DMS79 treated with DMSO at 0.1 percent for 48 hours (cell line): Measurements from ENCODE around the gene NR2C1.
A peak's percentile ranks its signal among the peaks of the same experiment; 100 is the strongest.

Source experiments
- DNase-seq: peaks from one replicate; lab custom pipeline; 2025; lab: John Stamatoyannopoulos, UW

The NR2C1 gene

GRCh38 chr12:95083938-95084337, 10.5 kb upstream of the NR2C1 start:
- DNase-seq: no peak

GRCh38 chr12:95083471-95083870, 10.1 kb upstream of the NR2C1 start:
- DNase-seq: no peak

DNA sequence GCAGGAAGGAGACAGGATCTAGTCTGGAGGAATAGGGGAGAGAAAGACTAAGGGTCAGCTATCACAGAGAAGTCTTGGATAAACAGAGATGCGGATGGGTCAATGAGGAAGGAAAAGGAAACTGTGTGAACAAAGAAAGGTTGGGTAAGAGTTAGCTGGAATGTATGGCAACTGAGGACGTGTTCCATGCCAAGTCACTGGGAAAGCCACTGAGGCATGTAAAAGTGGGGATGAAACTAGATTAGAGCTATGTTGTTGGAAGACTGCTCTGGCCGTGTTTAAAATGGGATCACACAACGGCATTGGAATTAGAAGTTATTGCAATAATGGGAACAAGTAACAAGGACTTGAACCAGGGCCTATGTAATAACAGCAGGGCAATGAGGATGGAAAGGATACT, 3.9 kb upstream of the NR2C1 start:
- no peak for DNase-seq

GRCh38 chr12:95074766-95075165, 1.3 kb upstream of the NR2C1 start:
- no peak for DNase-seq

DNA sequence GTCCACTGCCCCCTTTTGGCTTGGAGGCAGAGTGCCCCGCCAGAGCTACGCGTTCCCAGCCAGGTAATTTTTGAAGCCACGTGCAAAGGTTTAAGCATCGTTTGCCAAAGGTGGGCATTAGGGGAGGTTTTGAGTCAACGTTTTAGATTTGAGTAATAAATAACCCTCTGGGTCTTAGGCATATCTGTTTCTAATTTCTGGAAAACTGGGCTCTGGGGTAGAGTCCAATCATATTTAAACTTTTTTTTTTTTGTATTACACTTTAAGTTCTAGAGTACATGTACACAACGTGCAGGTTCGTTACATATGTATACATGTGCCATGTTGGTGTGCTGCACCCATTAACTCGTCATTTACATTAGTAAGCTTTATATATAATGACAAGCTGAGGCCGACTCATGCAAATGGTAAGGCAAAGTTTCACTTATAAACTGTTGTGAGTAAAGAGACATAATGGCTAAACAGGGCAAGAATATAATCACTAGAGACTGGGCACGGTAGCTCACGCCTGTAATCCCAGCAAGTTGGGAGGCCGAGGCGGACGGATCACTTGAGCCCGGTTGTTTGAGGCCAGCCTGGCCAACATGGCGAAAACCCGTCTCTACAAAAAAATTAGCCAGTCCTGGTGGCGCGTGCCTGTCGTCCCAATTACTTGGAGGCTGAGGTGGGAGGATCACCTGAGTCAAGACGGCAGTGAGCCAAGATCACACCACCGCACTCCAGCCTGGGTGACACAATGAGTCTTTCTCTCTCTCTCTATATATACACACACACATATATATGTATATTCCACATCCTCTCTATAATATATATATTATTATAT, 491 bp upstream of the NR2C1 start:
- no peak for DNase-seq

DNA sequence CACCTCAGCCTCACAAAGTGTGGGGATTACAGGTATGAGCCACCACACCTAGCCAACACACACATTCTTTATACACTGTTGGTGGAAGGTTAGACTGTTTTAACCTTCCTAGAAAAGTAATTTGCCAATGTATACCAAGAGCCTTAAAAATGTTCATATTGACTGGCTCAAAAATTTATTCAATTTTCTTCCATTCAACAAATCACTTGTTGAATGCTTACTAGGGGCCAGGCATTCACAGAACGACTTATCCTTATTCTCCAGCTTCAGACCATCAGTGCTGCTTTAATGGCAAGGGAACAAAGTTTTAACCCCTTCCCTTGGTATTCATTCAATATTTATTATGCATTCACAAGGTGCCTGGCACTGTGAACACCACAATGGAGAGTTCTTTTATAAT, 3.0 kb downstream of the NR2C1 start:
- DNase-seq: no peak

DNA sequence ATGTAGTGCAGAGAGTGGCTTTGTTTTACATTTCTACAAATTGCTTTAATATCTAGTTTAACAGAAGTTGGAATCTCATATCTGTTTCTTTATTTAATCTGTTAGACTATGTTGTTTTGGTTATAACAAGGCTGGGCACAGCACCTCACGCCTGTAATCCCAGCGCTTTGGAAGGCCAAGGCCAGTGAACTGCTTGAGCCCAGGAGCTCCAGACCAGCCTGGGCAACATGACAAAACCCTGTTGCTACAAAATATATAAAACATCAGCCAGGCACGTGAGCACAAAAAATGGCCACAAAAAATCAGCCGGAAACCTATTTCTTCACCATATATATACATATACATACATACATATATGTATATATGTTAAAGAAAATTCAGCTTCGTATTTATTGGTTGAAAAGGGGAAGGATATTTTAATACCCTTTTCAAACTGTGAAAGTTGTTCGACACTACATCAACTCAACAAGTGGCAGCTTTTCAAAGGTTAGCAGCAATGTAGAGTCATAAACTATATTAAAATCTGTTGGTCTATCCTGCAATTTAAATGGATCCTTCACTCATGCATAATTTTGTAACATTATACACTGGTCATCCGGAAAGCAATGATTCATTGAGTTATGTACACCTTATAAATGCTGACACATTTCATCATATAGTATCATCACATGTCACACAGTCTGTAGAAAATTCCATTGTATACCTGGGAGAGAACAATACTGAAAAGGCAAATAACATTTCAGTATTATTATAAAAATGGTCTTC, 7.1 kb downstream of the NR2C1 start:
- DNase-seq: no peak

GRCh38 chr12:95060951-95061350, 12.5 kb downstream of the NR2C1 start:
- DNase-seq: no peak

GRCh38 chr12:95059984-95060383, 13.4 kb downstream of the NR2C1 start:
- DNase-seq: no peak

GRCh38 chr12:95057424-95057823, 16.0 kb downstream of the NR2C1 start:
- no peak for DNase-seq

DNA sequence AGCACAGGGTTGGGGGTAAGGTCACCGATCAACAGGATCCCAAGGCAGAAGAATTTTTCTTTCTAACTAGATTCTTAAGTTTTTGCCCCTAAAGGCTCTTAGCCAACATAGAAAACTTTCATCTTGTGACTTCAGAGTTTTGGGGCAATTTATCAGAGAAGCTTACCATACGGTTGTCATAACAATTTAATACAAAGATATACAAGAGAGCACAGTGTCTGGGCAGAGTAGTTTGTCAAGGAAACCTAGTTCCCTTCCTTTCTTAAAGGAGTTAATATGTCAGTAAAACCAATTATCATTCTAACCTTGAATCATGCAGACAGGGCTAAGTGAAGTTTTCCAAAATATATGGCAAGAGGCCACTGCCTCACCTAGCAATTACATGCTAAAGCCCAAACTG, 18.4 kb downstream of the NR2C1 start:
- no peak for DNase-seq

- DNase-seq: no peak
Observed at GRCh38 chr12:95054206-95054605, 19.2 kb downstream of the NR2C1 start.

DNA sequence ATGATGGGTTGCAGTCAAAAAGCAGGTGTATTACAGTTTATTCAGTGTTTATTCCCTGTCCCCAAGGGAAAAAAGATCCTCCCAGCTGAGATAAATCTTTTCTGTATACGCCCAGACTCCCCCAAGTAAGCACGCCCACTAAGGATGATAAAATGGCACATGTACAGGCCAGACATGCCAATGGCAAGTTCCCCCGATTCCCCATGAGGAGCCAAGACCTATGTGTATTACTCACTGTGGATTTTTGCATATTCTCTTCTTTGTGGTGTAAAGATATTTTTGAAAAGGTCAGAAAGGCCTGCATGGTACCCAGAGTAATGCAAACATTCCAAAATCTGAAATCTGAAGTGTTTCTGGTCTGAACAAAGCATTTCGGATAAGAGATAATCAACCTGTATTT, 22.2 kb downstream of the NR2C1 start:
- no peak for DNase-seq

DNA sequence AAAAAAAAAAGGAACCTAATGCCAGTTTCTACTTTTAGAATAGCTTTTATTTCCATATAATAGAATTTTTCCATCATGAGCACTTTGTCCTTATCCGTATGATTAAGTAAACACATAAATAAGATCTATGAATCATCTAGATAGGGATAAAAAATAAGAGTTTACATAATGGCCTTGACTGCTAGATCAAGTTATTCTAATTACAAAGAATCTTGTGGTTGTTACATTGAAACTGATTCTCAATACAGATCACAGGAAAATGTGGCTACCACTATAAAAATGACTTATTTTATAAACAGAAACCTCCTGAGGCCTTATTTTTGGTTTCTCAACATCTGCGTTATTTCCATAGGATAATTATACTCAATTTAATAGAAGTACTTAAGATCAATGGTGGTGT, 35.5 kb downstream of the NR2C1 start:
- no peak for DNase-seq

GRCh38 chr12:95034750-95035149, 38.7 kb downstream of the NR2C1 start:
- no peak for DNase-seq

GRCh38 chr12:95022477-95022876, 50.9 kb downstream of the NR2C1 start:
- DNase-seq: no peak

DNA sequence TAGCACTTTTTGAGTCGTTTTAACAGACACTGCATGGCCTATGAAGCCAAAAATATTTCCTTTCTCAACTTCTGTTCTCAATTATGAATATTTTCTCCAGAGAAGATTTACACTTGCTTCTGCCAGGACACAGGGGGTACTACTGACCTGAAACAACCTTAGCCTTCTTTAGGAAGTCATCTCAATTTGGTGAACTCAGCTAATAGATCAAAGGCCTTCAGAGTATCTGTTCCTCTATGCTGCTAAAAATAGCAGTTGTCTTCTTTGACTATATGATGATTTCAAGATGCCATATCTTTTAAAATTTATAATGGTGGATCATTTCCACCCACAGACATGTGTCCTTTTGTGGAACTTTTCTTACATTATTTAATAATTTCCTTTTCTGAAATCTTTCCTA, 55.9 kb downstream of the NR2C1 start:
- no peak for DNase-seq

DNA sequence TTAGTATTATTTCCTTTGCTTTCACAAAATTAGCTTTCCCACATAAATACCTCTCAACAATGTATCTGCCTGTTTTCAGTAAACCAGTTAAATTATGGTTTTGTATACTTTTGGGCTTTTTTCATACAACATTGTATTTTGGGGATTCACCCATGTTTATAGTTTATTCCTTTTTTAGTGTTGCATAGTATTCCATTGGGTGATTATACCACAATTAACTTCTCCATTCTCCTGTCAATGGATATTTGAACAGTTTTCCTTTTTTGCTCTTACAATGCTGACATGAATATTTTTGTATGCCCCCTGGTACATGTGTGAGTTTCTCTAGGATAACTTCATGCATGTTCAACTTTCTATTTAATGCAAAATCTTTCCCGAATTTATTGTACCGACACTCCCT, 57.3 kb downstream of the NR2C1 start:
- DNase-seq: no peak

DNA sequence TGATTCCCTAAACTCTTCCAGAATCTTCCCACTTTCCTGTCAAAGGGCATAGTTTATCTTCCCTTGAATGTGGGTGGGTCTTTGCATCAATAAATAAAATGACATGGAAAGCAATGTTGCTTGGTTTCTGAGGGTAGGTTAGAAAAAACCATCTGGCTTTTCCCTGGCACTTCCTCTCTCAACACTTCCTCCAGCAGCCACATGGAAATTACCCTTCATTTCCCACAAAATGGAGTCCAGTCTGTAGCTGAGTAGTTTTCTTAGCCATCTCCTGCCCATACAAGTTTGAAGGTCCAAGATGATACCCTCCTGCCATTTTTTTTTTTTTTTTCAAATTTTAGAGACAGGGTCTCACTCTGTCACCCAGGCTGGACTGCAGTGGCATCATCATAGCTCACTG, 58.9 kb downstream of the NR2C1 start:
- DNase-seq: no peak

DNA sequence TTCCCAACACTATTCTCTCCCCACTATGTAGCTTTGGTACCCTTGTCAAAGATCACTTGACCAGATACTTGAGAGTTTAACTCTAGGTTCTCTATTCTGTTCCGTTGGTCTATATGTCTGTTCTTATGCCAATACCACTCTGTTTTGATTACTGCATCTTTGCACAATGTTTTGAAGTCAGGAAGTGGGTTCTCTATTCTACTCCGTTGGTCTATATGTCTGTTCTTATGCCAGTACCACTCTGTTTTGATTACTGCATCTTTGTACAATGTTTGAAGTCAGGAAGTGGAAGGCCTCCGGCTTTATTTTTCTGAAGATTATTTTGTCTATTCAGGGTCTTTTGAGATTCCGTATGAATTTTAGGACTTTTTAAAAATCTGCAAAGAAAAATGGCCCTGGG, 67.2 kb downstream of the NR2C1 start:
- no peak for DNase-seq

DNA sequence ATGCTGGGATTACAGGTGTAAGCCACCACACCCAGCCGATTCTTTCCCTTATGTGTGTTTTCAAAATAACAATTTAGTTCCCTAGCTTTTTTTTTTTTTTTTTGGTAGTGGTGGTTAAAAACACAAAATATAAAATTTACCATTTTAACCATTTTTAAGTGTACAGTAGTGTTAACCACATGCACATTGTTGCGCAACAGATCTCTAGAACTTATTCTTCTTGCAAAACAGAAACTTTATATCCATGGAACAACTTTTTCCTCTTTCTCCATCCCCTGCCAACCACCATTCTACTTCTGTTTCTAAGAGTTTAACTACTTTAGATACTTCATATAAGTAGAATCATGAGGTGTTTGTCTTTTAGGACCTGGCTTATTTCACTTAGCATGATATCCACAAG, 68.8 kb downstream of the NR2C1 start:
- no peak for DNase-seq

DNA sequence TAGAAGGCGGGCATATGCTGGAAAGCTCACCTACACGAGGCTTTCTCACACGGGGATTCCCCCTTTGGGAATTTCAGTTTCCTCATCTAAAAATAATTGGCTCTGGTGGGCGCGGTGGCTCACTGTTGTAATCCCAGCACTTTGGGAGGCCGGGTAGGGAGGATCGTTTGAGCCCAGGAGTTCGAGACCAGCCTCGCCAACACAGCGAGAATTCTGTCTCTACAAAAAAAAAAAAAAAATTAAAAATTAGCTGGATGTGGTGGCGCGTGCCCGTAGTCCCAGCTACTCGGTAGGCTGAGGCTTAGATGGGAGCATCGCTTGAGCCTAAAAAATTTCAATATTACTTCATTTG, 69.5 kb downstream of the NR2C1 start:
- DNase-seq: no peak

GRCh38 chr12:95003213-95003920, 70.1 kb downstream of the NR2C1 start, which contains the start of gene NDUFA12:
TSS of gene NDUFA12 (minus strand) at chr12:95003697. CDS start at chr12:95003680, 17 bp downstream.
- peak; percentile 92 for DNase-seq
